Measurements from ENCODE around the gene MERTK.
A peak's percentile ranks its signal among the peaks of the same experiment; 100 is the strongest.
"Not testable (repeated sequence)": the region's sequence is repeated elsewhere in the genome, so short reads cannot be mapped to it uniquely, and the experiment has no call there.

The MERTK gene

DNA sequence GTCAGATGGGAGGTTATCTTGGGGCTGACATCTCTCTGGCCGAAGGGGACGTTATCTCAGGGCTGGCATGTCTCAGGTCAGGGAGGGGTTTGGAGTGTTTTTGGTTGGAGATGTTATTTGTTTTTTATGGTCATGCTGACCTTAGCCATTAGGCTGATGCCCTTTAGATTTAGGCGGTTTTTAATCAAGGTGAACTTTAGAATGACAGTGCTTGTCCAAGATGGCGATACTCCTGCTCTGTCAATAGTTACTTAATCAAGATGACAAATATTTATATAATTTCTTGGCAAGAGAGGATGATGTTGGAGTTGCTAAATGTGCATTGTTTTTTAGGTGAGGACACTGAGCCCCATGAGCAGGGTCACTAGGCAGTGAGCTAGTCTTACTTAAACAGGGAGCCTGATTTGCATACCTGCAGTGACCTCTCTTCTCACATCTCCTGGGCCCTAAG is 34.5 kb downstream of the MERTK start:
- in situ Hi-C loops (cut with MboI; ENCODE audit: low pct_unique_long_range_greater_than_20kb, low sequenced_read_pairs, unreplicated experiment): no loop called here
- no peak for TF ChIP-seq CTCF (IDR thresholded peaks at IDR 0.05; ENCODE audit: extremely low read depth, insufficient read depth, missing control alignments)
- DNase-seq (ENCODE audit: low spot score): no peak

DNA sequence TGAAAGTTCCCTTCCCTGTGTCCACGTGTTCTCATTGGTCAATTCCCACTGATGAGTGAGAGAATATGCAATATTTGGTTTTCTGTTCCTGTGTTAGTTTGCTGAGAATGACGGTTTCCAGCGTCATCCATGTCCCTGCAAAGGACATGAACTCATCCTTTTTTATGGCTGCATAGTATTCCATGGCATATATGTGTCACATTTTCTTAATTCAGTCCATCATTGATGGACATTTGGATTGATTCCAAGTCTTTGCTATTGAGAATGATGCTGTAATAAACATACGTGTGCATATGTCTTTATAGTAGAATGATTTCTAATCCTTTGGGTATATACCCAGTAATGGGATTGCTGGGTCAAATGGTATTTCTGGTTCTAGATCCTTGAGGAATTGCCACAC is 35.5 kb downstream of the MERTK start:
- DNase-seq (ENCODE audit: low spot score); in situ Hi-C loops (cut with MboI; ENCODE audit: low pct_unique_long_range_greater_than_20kb, low sequenced_read_pairs, unreplicated experiment): not testable (repeated sequence)

DNA sequence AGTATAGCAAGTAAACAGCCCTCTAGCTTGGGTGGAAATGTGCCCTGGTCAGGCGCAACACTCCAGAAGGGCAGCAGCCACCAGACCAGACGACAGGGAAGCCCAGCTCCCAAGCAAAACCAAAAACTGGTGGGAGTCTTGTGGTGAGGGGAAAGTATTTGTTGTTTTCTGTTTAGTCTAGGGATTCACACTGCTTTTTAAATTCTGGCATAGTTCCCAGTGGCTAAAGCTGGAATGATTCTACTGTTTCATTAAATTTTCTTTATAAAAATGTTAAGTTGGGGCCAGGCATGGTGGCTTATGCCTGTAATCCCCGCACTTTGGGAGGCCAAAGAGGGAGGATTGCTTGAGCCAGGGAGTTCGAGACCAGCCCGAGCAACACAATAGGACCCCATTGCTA is 38.5 kb downstream of the MERTK start:
- in situ Hi-C loops (cut with MboI; ENCODE audit: low pct_unique_long_range_greater_than_20kb, low sequenced_read_pairs, unreplicated experiment): no loop called here
- no peak for DNase-seq (ENCODE audit: low spot score)
- TF ChIP-seq CTCF (IDR thresholded peaks at IDR 0.05; ENCODE audit: extremely low read depth, insufficient read depth, missing control alignments): no peak

DNA sequence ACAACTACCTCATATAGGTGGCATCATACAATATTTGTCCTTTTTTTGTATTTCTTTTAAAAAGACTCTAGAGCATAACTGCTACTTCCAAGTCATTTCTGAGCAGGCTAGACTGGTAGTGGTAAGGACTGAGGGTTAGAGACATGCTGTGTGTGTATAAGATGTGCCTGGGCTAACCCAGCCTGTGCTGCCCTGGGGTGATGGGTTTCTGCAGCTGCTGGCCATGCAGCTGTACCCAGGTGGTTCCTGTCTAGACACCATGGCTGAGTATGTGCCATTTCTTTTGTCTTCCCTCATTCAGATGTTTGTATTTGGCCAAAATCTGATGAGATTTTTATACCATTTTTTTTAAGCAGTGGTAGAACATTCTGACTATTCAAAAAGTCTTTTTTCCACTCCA is 40.0 kb downstream of the MERTK start:
- in situ Hi-C loops (cut with MboI; ENCODE audit: low pct_unique_long_range_greater_than_20kb, low sequenced_read_pairs, unreplicated experiment): no loop called here
- TF ChIP-seq CTCF (IDR thresholded peaks at IDR 0.05; ENCODE audit: extremely low read depth, insufficient read depth, missing control alignments): no peak
- no peak for DNase-seq (ENCODE audit: low spot score)

GRCh38 chr2:111940333-111941196 is 42.2 kb downstream of the MERTK start:
- in situ Hi-C loops (cut with MboI; ENCODE audit: low pct_unique_long_range_greater_than_20kb, low sequenced_read_pairs, unreplicated experiment): no loop called here
- no peak for DNase-seq (ENCODE audit: low spot score)
- TF ChIP-seq CTCF (IDR thresholded peaks at IDR 0.05; ENCODE audit: extremely low read depth, insufficient read depth, missing control alignments): no peak

GRCh38 chr2:111941531-111941930 is 43.1 kb downstream of the MERTK start:
- in situ Hi-C loops (cut with MboI; ENCODE audit: low pct_unique_long_range_greater_than_20kb, low sequenced_read_pairs, unreplicated experiment): no loop called here
- no peak for DNase-seq (ENCODE audit: low spot score)
- no peak for TF ChIP-seq CTCF (IDR thresholded peaks at IDR 0.05; ENCODE audit: extremely low read depth, insufficient read depth, missing control alignments)

DNA sequence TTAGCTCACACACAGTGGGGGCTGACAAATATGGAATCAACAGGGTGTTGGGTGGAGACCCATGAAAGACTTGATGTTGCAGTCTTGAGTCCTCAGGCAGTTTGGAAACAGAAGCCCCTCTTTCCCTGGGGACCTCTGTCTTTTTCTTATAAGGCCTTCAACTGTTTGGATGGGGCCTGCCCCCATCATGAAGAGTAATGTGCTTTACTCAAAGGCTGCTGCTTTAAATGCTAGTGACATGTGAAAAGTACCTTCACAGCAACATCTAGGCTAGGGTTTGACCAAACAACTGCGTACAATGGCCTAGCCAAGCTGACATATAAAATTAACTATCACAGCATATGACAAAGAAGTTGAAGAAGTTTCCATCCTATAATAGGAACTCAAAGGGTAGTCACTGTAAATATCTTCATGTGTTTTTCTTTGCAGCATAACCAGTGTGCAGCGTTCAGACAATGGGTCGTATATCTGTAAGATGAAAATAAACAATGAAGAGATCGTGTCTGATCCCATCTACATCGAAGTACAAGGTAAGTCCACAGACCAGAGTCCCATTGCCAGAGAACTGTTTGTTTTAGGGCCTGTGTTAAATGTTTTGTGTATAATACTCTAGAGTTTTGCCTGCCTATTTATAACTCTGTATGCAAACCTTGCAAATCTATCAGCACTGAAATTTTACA is 46.3 kb downstream of the MERTK start:
- DNase-seq (ENCODE audit: low spot score): peak; percentile 9
- in situ Hi-C loops (cut with MboI; ENCODE audit: low pct_unique_long_range_greater_than_20kb, low sequenced_read_pairs, unreplicated experiment): no loop called here
- no peak for TF ChIP-seq CTCF (IDR thresholded peaks at IDR 0.05; ENCODE audit: extremely low read depth, insufficient read depth, missing control alignments)
